Body of pancreas (tissue), 4 donors: ENCODE results near the gene PTPRA. TPM values are rescaled to one million over a fixed set of nuclear protein-coding genes. Genes with fewer than 3 reads are reported as not detected.
A peak's percentile ranks its signal among the peaks of the same experiment; 100 is the strongest.

Experiments
- ATAC-seq: fragments of 150-250 bp; one replicate; pipeline ENCODE4 v1.9.1; 2016
- DNase-seq, 4 donors: peaks; one replicate each; pipeline ENCODE4 v3.0.0-alpha.2; 2019
- H3K27ac ChIP-seq, 4 donors: fragments of 200-600 bp; sonication (generic); 1 replicate in 3 of 4; 2 replicates in 1 of 4; pipeline versions ENCODE4 v1.5.1 to v1.6.1; 2016 to 2019; ENCODE audit warnings: mild to moderate bottlenecking in 1 of 4, mixed read lengths in 1 of 4, moderate library complexity in 1 of 4
- H3K27me3 ChIP-seq, 2 donors: fragments of 200-600 bp; sonication (generic); one replicate each; pipeline ENCODE4 v1.6.0; 2016; ENCODE audit warnings: mild to moderate bottlenecking in 1 of 2
- H3K36me3 ChIP-seq, 2 donors: fragments of 200-600 bp; sonication (generic); replicated peaks in 1 of 2; 2 replicates each; pipeline ENCODE4 v1.5.1; 2016; ENCODE audit warnings: low read depth in 2 of 2; ENCODE audit not compliant: insufficient read depth in 1 of 2
- H3K4me1 ChIP-seq: fragments of 200-600 bp; sonication (generic); one replicate; pipeline ENCODE4 v1.6.0; 2016
- H3K4me3 ChIP-seq, 2 donors: fragments of 200-600 bp; sonication (generic); 1 replicate in 1 of 2; 2 replicates in 1 of 2; pipeline ENCODE4 v1.5.1; 2016 to 2019
- H3K9me3 ChIP-seq, 3 donors: fragments of 200-600 bp; sonication (generic); 1 replicate in 2 of 3; 2 replicates in 1 of 3; pipeline ENCODE4 v1.5.1; 2016
- CTCF ChIP-seq, 7 experiments: fragments of 450-650 bp in 4 of 7; fragments of 200-600 bp in 3 of 7; sonication (generic) in 3 of 7; IDR thresholded peaks; one replicate each; pipeline ENCODE4 v1.5.1; 2016 to 2019; ENCODE audit warnings: antibody characterized with exemption in 7 of 7
- POLR2A ChIP-seq, 3 donors: fragments of 450-650 bp; IDR thresholded peaks; one replicate each; pipeline ENCODE4 v1.6.1; 2016; ENCODE audit warnings: antibody characterized with exemption in 3 of 3, mild to moderate bottlenecking in 2 of 3
- WGBS, 2 donors: methylation state at CpG; one replicate each; pipeline ENCODE4 v1.1.5; 2017; 5-methylcytosine and 5-hydroxymethylcytosine counted together
- intact Hi-C: fragments of 100-400 bp; cut with DNase I; formaldehyde crosslinking; loops from one replicate; pipeline ENCODE4 v1.15.1; 2023
- total RNA-seq, 2 donors: library from RNA; depleted of rRNA; stranded (reverse); fragments of >200 nt; gene quantifications; one replicate each; pipeline ENCODE4 v1.1.0, GENCODE V29; 2016

Gene PTPRA
- total RNA-seq, 2 donors from 2014 or later = 22.3 to 24.1 TPM

- Histone ChIP-seq H3K27ac (no peak overlapping the region), H3K4me3 (no peak overlapping the region), H3K4me1 (no peaks in the 10 kb centered on the region), H3K36me3 (peaks cover 0 to 4% of the 10 kb centered on the region in 2 donors), H3K27me3 (no peaks in the 10 kb centered on the region), H3K9me3 (no peaks in the 10 kb centered on the region)
- 86 to 88% methylated on average over 6 of the region's 6 CpGs for WGBS, 2 donors
- TF ChIP-seq POLR2A (IDR thresholded peaks at IDR 0.05) (no peak), CTCF (IDR thresholded peaks at IDR 0.05) (no peak)
- no peak for ATAC-seq
- intact Hi-C loops = no loop called here
- DNase-seq = no peak
Observed at GRCh38 chr20:2984956-2985661, 111.8 kb downstream of the PTPRA start.

- H3K27me3 ChIP-seq = no peaks in the 10 kb centered on the region
- TF ChIP-seq POLR2A (IDR thresholded peaks at IDR 0.05) (no peak), CTCF (IDR thresholded peaks at IDR 0.05) (no peak)
- WGBS, 2 donors = 74 to 85% methylated on average over 2 of the region's 2 CpGs
- no peak overlapping the region for H3K27ac ChIP-seq
- ATAC-seq (no peak), DNase-seq (peak in 1 of 4 donors; percentile 29)
- H3K4me1 ChIP-seq = no peaks in the 10 kb centered on the region
- peaks cover 0 to 4% of the 10 kb centered on the region in 2 donors for H3K36me3 ChIP-seq
- no peak overlapping the region for H3K4me3 ChIP-seq
- intact Hi-C loops = no loop called here
- H3K9me3 ChIP-seq = no peaks in the 10 kb centered on the region
Observed at GRCh38 chr20:2986466-2986865, 113.2 kb downstream of the PTPRA start.

GRCh38 chr20:2987861-2988260 is 114.6 kb downstream of the PTPRA start:
- DNase-seq = no peak
- intact Hi-C loops = no loop called here
- Histone ChIP-seq H3K9me3 (no peaks in the 10 kb centered on the region), H3K4me1 (no peaks in the 10 kb centered on the region), H3K36me3 (peaks cover 0 to 6% of the 10 kb centered on the region in 2 donors), H3K4me3 (no peak overlapping the region), H3K27me3 (no peaks in the 10 kb centered on the region), H3K27ac (no peak overlapping the region)
- 91 to 94% methylated on average over 5 of the region's 5 CpGs for WGBS, 2 donors
- ATAC-seq = no peak
- no peak for TF ChIP-seq POLR2A (IDR thresholded peaks at IDR 0.05)
- TF ChIP-seq CTCF (IDR thresholded peaks at IDR 0.05) = no peak

GRCh38 chr20:2991532-2991931 is 118.3 kb downstream of the PTPRA start:
- 86 to 94% methylated on average over 5 of the region's 5 CpGs for WGBS, 2 donors

More at GRCh38 chr20:2991532-2991931, 118.3 kb downstream of the PTPRA start:
- Histone ChIP-seq H3K4me3 (no peak overlapping the region), H3K4me1 (no peaks in the 10 kb centered on the region), H3K27ac (no peak overlapping the region), H3K36me3 (peaks cover 0 to 13% of the 10 kb centered on the region in 2 donors), H3K27me3 (no peaks in the 10 kb centered on the region), H3K9me3 (no peaks in the 10 kb centered on the region)
- no peak for TF ChIP-seq CTCF (IDR thresholded peaks at IDR 0.05)
- no peak for ATAC-seq
- intact Hi-C loops = no loop called here
- no peak for DNase-seq
